HepG2 (cell line): ENCODE results near the gene TMX3. TPM values are rescaled to one million over a fixed set of nuclear protein-coding genes. Genes with fewer than 3 reads are reported as not detected.

Experiments
- ATAC-seq: fragments of 200-7000 bp; cut with Tn5 transposase; 3 replicates; pipeline ENCODE4 v1.9.1; 2020; ENCODE audit warnings: mild to moderate bottlenecking, moderate library complexity
- Bru-seq: library from RNA; stranded (reverse); fragments of 400-500 nt; gene quantifications from one replicate; lab custom pipeline; 2021; lab: Mats Ljungman, UMichigan
- BruChase-seq, 2 experiments: library from RNA; stranded (reverse); fragments of 400-500 nt; gene quantifications; one replicate each; lab custom pipeline; 2021; lab: Mats Ljungman, UMichigan
- BruUV-seq: library from RNA; stranded (reverse); fragments of 400-500 nt; replicated peaks from 2 replicates; lab custom pipeline; 2021; lab: Mats Ljungman, UMichigan
- CTCF ChIA-PET: fragments of 300-600 bp; formaldehyde crosslinking; extraction: SDS; loops from one replicate; lab custom pipeline; 2021; ENCODE audit warnings: low total read pairs, inconsistent platforms, low intra/inter-chr PET ratio; lab: Yijun Ruan, JAX
- POLR2A ChIA-PET: fragments of 350-600 bp; sonication (Branson Sonifier 250); formaldehyde crosslinking; loops from one replicate; lab custom pipeline; 2020; ENCODE audit warnings: antibody characterized with exemption, inconsistent platforms; lab: Yijun Ruan, JAX
- DNase-seq: peaks from one replicate; pipeline ENCODE4 v3.0.0-alpha.2; 2015; ENCODE audit warnings: low spot score
- FAIRE-seq: peaks from 3 replicates; lab custom pipeline; 2011; peaks lifted over from hg19 to GRCh38; lab: Jason Lieb, UNC
- H2AFZ ChIP-seq: one replicate; pipeline ENCODE4 v1.6.1; 2011; ENCODE audit warnings: low read length, inconsistent platforms
- H3K27ac ChIP-seq: fragments of 300-600 bp; 3 replicates; pipeline ENCODE4 v1.8.0; 2011; ENCODE audit warnings: mixed run types, mild to moderate bottlenecking, mixed read lengths, low read length, inconsistent platforms; ENCODE audit not compliant: insufficient read depth; ENCODE audit errors: extremely low read length
- H3K27me3 ChIP-seq, 2 experiments: fragments of 200-600 bp in 1 of 2; 2 replicates in 1 of 2; 3 replicates in 1 of 2; pipeline versions ENCODE4 v1.6.0 to v1.8.0; 2011; ENCODE audit warnings: low read length in 2 of 2, mild to moderate bottlenecking in 2 of 2, moderate library complexity in 2 of 2, inconsistent platforms in 1 of 2; ENCODE audit not compliant: insufficient read depth in 2 of 2, control insufficient read depth in 1 of 2
- H3K36me3 ChIP-seq, 2 experiments: fragments of 200-600 bp in 1 of 2; replicated peaks in 1 of 2; 2 replicates in 1 of 2; 3 replicates in 1 of 2; pipeline versions ENCODE4 v1.5.1 to v1.8.0; 2011; ENCODE audit warnings: low read length in 2 of 2, inconsistent platforms in 1 of 2; ENCODE audit not compliant: insufficient read depth in 2 of 2, control insufficient read depth in 1 of 2
- H3K4me1 ChIP-seq: 2 replicates; pipeline ENCODE4 v1.5.1; 2012; ENCODE audit warnings: low read length, inconsistent platforms; ENCODE audit not compliant: insufficient read depth
- H3K4me2 ChIP-seq: 2 replicates; pipeline ENCODE4 v1.6.0; 2011; ENCODE audit warnings: low read depth, low read length, inconsistent platforms
- H3K4me3 ChIP-seq, 3 experiments: fragments of 200-600 bp in 1 of 3; sonication (generic), shearing (Covaris generic) in 1 of 3; replicated peaks in 1 of 3; 2 replicates each; pipeline ENCODE4 v1.5.1; 2011 to 2016; ENCODE audit warnings: low read length in 3 of 3, inconsistent platforms in 2 of 3, low read depth in 2 of 3, mild to moderate bottlenecking in 2 of 3, control low read depth in 1 of 3, mixed read lengths in 1 of 3; ENCODE audit not compliant: insufficient read depth in 1 of 3
- H3K79me2 ChIP-seq: one replicate; pipeline ENCODE4 v1.6.1; 2011; ENCODE audit warnings: low read length, inconsistent platforms; ENCODE audit not compliant: insufficient read depth
- H3K9ac ChIP-seq: 2 replicates; pipeline ENCODE4 v1.6.0; 2011; ENCODE audit warnings: mild to moderate bottlenecking, low read depth, low read length, inconsistent platforms; ENCODE audit not compliant: insufficient read depth
- H3K9me3 ChIP-seq: 2 replicates; pipeline ENCODE4 v1.5.1; 2012; ENCODE audit warnings: mild to moderate bottlenecking, low read length
- H4K20me1 ChIP-seq: 2 replicates; pipeline ENCODE4 v1.6.0; 2011; ENCODE audit warnings: inconsistent platforms, mild to moderate bottlenecking, low read length, moderate library complexity; ENCODE audit not compliant: insufficient read depth
- GPN1 ChIP-seq: sonication (generic); formaldehyde crosslinking; IDR thresholded peaks from 2 replicates; pipeline ENCODE4 v1.5.1; 2020; ENCODE audit warnings: missing genetic modification reagents, borderline replicate concordance
- MLXIP ChIP-seq: sonication (generic); formaldehyde crosslinking; IDR thresholded peaks from 2 replicates; pipeline ENCODE4 v1.9.0; 2021; ENCODE audit warnings: missing genetic modification reagents, borderline replicate concordance
- ZNF225 ChIP-seq: sonication (generic); formaldehyde crosslinking; IDR thresholded peaks from 2 replicates; pipeline ENCODE4 v1.4.0; 2020; ENCODE audit warnings: mild to moderate bottlenecking, missing genetic modification reagents
- ZNF292 ChIP-seq: sonication (generic); formaldehyde crosslinking; IDR thresholded peaks from 2 replicates; pipeline ENCODE4 v1.8.1; 2022; ENCODE audit warnings: mild to moderate bottlenecking, low read depth, missing genetic modification reagents, borderline replicate concordance
- ZNF615 ChIP-seq: sonication (generic); formaldehyde crosslinking; IDR thresholded peaks from 2 replicates; pipeline ENCODE4 v1.5.0; 2020; ENCODE audit warnings: mild to moderate bottlenecking, missing genetic modification reagents, borderline replicate concordance
- ZNF646 ChIP-seq: sonication (generic); formaldehyde crosslinking; IDR thresholded peaks from 2 replicates; pipeline ENCODE4 v1.9.0; 2021; ENCODE audit warnings: mild to moderate bottlenecking, missing genetic modification reagents
- WGBS: methylation state at CpG from one replicate; pipeline ENCODE4 v1.1.6; 2017; ENCODE audit warnings: low lambda C conversion rate; 5-methylcytosine and 5-hydroxymethylcytosine counted together
- in situ Hi-C: cut with HindIII; loops from 2 replicates; pipeline ENCODE4 v1.10.0; 2017; ENCODE audit warnings: low pct_unique_long_range_greater_than_20kb; ENCODE audit not compliant: extremely low pct_ligation_motif_present
- intact Hi-C: fragments of 100-400 bp; cut with micrococcal nuclease; formaldehyde crosslinking; loops from one replicate; pipeline ENCODE4 v1.10.0; 2022; ENCODE audit not compliant: unreplicated experiment
- long read RNA-seq, 2 experiments: library from RNA in 1 of 2; library from polyadenylated mRNA in 1 of 2; stranded (forward) in 1 of 2; unstranded in 1 of 2; transcript quantifications; one replicate each; pipeline ENCODE4 v2.0.0, GENCODE V29; 2019 to 2022
- polyA minus RNA-seq, 3 experiments: library from RNA; depleted of rRNA, polyadenylated mRNA; stranded (reverse); fragments of >200 nt; gene quantifications; 2 replicates each; pipeline ENCODE4 v1.2.3, GENCODE V29; 2011; ENCODE audit warnings: low replicate concordance in 1 of 3
- polyA plus RNA-seq, 8 experiments: library from polyadenylated mRNA; depleted of rRNA in 3 of 8; stranded (reverse) in 7 of 8; unstranded in 1 of 8; fragments of >200 nt; fragmentation: Illumina TruSeq in 4 of 8; extraction: Trizol in 4 of 8; gene quantifications; 2 replicates each; pipeline versions ENCODE4 v1.2.1 to v1.2.3, GENCODE V29; 2011 to 2016; ENCODE audit warnings: low read depth in 4 of 8, missing spikeins in 1 of 8, mixed read lengths in 1 of 8; ENCODE audit not compliant: insufficient read depth in 1 of 8
- total RNA-seq, 5 experiments: library from RNA; depleted of rRNA; stranded (reverse); fragments of >200 nt; fragmentation: Illumina TruSeq; extraction: Trizol; gene quantifications; 2 replicates each; pipeline ENCODE4 v1.2.3, GENCODE V29; 2016; ENCODE audit warnings: low read depth in 1 of 5

Gene TMX3
- total RNA-seq (2016; rRNA removed; fragmentation: Illumina TruSeq; extraction: Trizol) (11.6 and 25.0 TPM in 2 replicates), polyA plus RNA-seq (2011; rRNA removed) (11.4 and 12.9 TPM in 2 replicates), polyA minus RNA-seq (2011; rRNA and poly(A)+ RNA removed; ENCODE audit: low replicate concordance) (23.8 and 34.6 TPM in 2 replicates), Bru-seq, nascent RNA (percentile 86 among the genes with signal in this experiment), BruChase-seq, experiment 1, labeled RNA remaining after a 6-hour chase (percentile 82 among the genes with signal in this experiment), BruChase-seq, experiment 2, labeled RNA remaining after a 2-hour chase (percentile 85 among the genes with signal in this experiment)
- total RNA-seq (2016; cell fraction: cytosol; rRNA removed; fragmentation: Illumina TruSeq; extraction: Trizol; ENCODE audit: low read depth): 2.8 and 3.7 TPM in 2 replicates
- 11.6 and 25.0 TPM in 2 replicates for total RNA-seq (2016; cell fraction: insoluble cytoplasmic fraction; rRNA removed; fragmentation: Illumina TruSeq; extraction: Trizol)
- 5.9 and 6.3 TPM in 2 replicates for total RNA-seq (2016; cell fraction: membrane; rRNA removed; fragmentation: Illumina TruSeq; extraction: Trizol)
- 61.6 and 63.5 TPM in 2 replicates for total RNA-seq (2016; cell fraction: nucleus; rRNA removed; fragmentation: Illumina TruSeq; extraction: Trizol)
- 3.8 and 6.5 TPM in 2 replicates for polyA plus RNA-seq (2011; cell fraction: cytosol; rRNA removed)
- polyA plus RNA-seq (2011; cell fraction: nucleus; rRNA removed): 26.3 and 30.8 TPM in 2 replicates
- polyA plus RNA-seq (2012): 17.1 and 18.0 TPM in 2 replicates
- 0.63 and 0.97 TPM in 2 replicates for polyA plus RNA-seq (2016; cell fraction: cytosol; fragmentation: Illumina TruSeq; extraction: Trizol; ENCODE audit: low read depth)
- 7.3 and 9.0 TPM in 2 replicates for polyA plus RNA-seq (2016; cell fraction: insoluble cytoplasmic fraction; fragmentation: Illumina TruSeq; extraction: Trizol; ENCODE audit: low read depth)
- 2.0 and 2.1 TPM in 2 replicates for polyA plus RNA-seq (2016; cell fraction: membrane; fragmentation: Illumina TruSeq; extraction: Trizol; ENCODE audit: low read depth)
- 67.2 and 75.3 TPM in 2 replicates for polyA plus RNA-seq (2016; cell fraction: nucleus; fragmentation: Illumina TruSeq; extraction: Trizol; ENCODE audit: insufficient read depth, low read depth)
- polyA minus RNA-seq (2011; cell fraction: cytosol; rRNA and poly(A)+ RNA removed): 14.5 and 21.2 TPM in 2 replicates
- 107 and 108 TPM in 2 replicates for polyA minus RNA-seq (2011; cell fraction: nucleus; rRNA and poly(A)+ RNA removed)
- long read RNA-seq, experiment 1, full-length matches to known transcripts: 3 of 5 reads
- long read RNA-seq, experiment 1, partial matches to known transcripts: 0 of 5 reads
- long read RNA-seq, experiment 1, other reads (novel, unspliced or antisense): 2 of 5 reads
- long read RNA-seq, experiment 2, partial matches to known transcripts: 0 of 23 reads
- long read RNA-seq, experiment 2, other reads (novel, unspliced or antisense): 23 of 23 reads

GRCh38 chr18:68714712-68715496, at the start of gene TMX3:
Gene TMX3, minus strand, starts transcription at chr18:68715108. Its CDS starts 127 bp downstream, at chr18:68714981.
- Histone ChIP-seq H3K27ac (peak within 1 kb of the TSS; percentile 80), H3K36me3 (peaks cover 8 to 20% of the 10 kb centered on the region in 2 experiments), H3K4me2 (peak within 1 kb of the TSS; percentile 85), H3K9me3 (no peaks in the 10 kb centered on the region), H3K4me1 (peaks cover 26% of the 10 kb centered on the region), H2AFZ (peak within 1 kb of the TSS; percentile 98), H3K79me2 (peaks cover 30% of the 10 kb centered on the region), H3K4me3 (peak within 1 kb of the TSS; percentile 84 to 96 (median 94)), H4K20me1 (no peaks in the 10 kb centered on the region), H3K9ac (peak within 1 kb of the TSS; percentile 89), H3K27me3 (no peaks in the 10 kb centered on the region; a peak in 1 of 5 replicates)
- intact Hi-C loops (loop anchor here (10.0 kb wide), 2 partner anchors 1200 to 1490 kb away; partner anchors contain the start of genes DSEL and RTTN), in situ Hi-C loops (loop anchor here (5.0 kb wide), 1 partner anchor 43 kb away; no protein-coding TSS in a partner anchor)
- ChIA-PET CTCF (no interaction called here), POLR2A (no interaction called here)
- ATAC-seq (peak; percentile 99), FAIRE-seq (peak; percentile 64), DNase-seq (peak; percentile 89)
- no TSS peak for BruUV-seq
- 2% methylated on average over 9 of the region's 70 CpGs for WGBS
- peak; percentile 52 for TF ChIP-seq ZNF292
- no peak; the same call in 1 of the 2 replicates for TF ChIP-seq ZNF225 (CRISPR knock-in tag)
- no peak for TF ChIP-seq ZNF646 (CRISPR knock-in tag)
- TF ChIP-seq MLXIP (CRISPR knock-in tag): 0 out of 2 replicates have a peak, but pooled peaks have one; percentile 66
- TF ChIP-seq ZNF615: 0 out of 2 replicates have a peak, but pooled peaks have one; percentile 24
- TF ChIP-seq GPN1 (CRISPR knock-in tag): 0 out of 2 replicates have a peak, but pooled peaks have one; percentile 25
